WI38 (cell line): ENCODE results near the gene MTMR12.
"Not testable (repeated sequence)": the region's sequence is repeated elsewhere in the genome, so short reads cannot be mapped to it uniquely, and the experiment has no call there.

Experiments used
- H3K4me3 ChIP-seq: 2 replicates; pipeline ENCODE4 v1.5.1; 2011; ENCODE audit warnings: low read depth, mild to moderate bottlenecking, control low read depth, low read length
- CTCF ChIP-seq: IDR thresholded peaks from 2 replicates; pipeline ENCODE4 v1.5.1; 2012; ENCODE audit warnings: low read depth, mild to moderate bottlenecking, control low read depth, low read length

MTMR12 gene

GRCh38 chr5:32325616-32326015 is 12.9 kb upstream of the MTMR12 start:
- H3K4me3 ChIP-seq: no peak overlapping the region
- no peak for TF ChIP-seq CTCF

- TF ChIP-seq CTCF: no peak
- no peak overlapping the region for H3K4me3 ChIP-seq
Observed at GRCh38 chr5:32325062-32325461, 12.3 kb upstream of the MTMR12 start.

GRCh38 chr5:32323741-32324140 is 11.0 kb upstream of the MTMR12 start:
- no peak overlapping the region for H3K4me3 ChIP-seq
- TF ChIP-seq CTCF: no peak

- no peak overlapping the region for H3K4me3 ChIP-seq
- no peak for TF ChIP-seq CTCF
Observed at GRCh38 chr5:32322882-32323281, 10.1 kb upstream of the MTMR12 start.

GRCh38 chr5:32321787-32322186 is 9.0 kb upstream of the MTMR12 start:
- not testable (repeated sequence) for H3K4me3 ChIP-seq

GRCh38 chr5:32320576-32320975 is 7.8 kb upstream of the MTMR12 start:
- TF ChIP-seq CTCF: no peak
- H3K4me3 ChIP-seq: no peak overlapping the region

GRCh38 chr5:32319926-32320543 is 7.3 kb upstream of the MTMR12 start:
- no peak for TF ChIP-seq CTCF

GRCh38 chr5:32319392-32319791 is 6.7 kb upstream of the MTMR12 start:
- TF ChIP-seq CTCF: no peak
- no peak overlapping the region for H3K4me3 ChIP-seq

More at GRCh38 chr5:32319926-32320543, 7.3 kb upstream of the MTMR12 start:
- H3K4me3 ChIP-seq: no peak overlapping the region
